ENCODE results near the gene CDH4.

The CDH4 gene

GRCh38 chr20:61684136-61684535, 432.1 kb downstream of the CDH4 start:
- DNase-seq, result no peak

GRCh38 chr20:61684583-61685235, 432.6 kb downstream of the CDH4 start:
- DNase-seq, result no peak

- DNase-seq, result no peak
Observed at GRCh38 chr20:61685462-61685861, 433.4 kb downstream of the CDH4 start.

- no peak for DNase-seq
Observed at GRCh38 chr20:61686051-61686936, 434.2 kb downstream of the CDH4 start.

- DNase-seq, result no peak
Observed at GRCh38 chr20:61688411-61688810, 436.4 kb downstream of the CDH4 start.

GRCh38 chr20:61690150-61690549, 438.1 kb downstream of the CDH4 start:
- DNase-seq, result no peak

- DNase-seq, result no peak
Observed at GRCh38 chr20:61690993-61691838, 439.2 kb downstream of the CDH4 start.

GRCh38 chr20:61691978-61692377, 439.9 kb downstream of the CDH4 start:
- no peak for DNase-seq

- DNase-seq, result no peak
Observed at GRCh38 chr20:61692479-61692878, 440.4 kb downstream of the CDH4 start.

- DNase-seq, result no peak
Observed at GRCh38 chr20:61693055-61693600, 441.1 kb downstream of the CDH4 start.

- DNase-seq, result no peak
Observed at GRCh38 chr20:61694682-61695081, 442.6 kb downstream of the CDH4 start.

- DNase-seq, result no peak
Observed at GRCh38 chr20:61695741-61696140, 443.7 kb downstream of the CDH4 start.

- DNase-seq, result no peak
Observed at GRCh38 chr20:61696181-61696735, 444.2 kb downstream of the CDH4 start.

- no peak for DNase-seq
Observed at GRCh38 chr20:61697666-61698597, 445.9 kb downstream of the CDH4 start.

- DNase-seq, result no peak
Observed at GRCh38 chr20:61698598-61699494, 446.8 kb downstream of the CDH4 start.

GRCh38 chr20:61699495-61700374, 447.7 kb downstream of the CDH4 start:
- no peak for DNase-seq

- no peak for DNase-seq
Observed at GRCh38 chr20:61700595-61701140, 448.6 kb downstream of the CDH4 start.

GRCh38 chr20:61701401-61701800, 449.3 kb downstream of the CDH4 start:
- no peak for DNase-seq

- DNase-seq, result no peak
Observed at GRCh38 chr20:61701802-61702201, 449.7 kb downstream of the CDH4 start.
